GM18517 (cell line): Measurements from ENCODE around the gene ATXN3.

Experiments
- ATAC-seq: cut with Tn5 transposase; IDR thresholded peaks from one replicate; pipeline ENCODE4 v1.9.1; 2021; ENCODE audit warnings: mild to moderate bottlenecking, moderate library complexity; ENCODE audit not compliant: unreplicated experiment

Gene ATXN3

DNA sequence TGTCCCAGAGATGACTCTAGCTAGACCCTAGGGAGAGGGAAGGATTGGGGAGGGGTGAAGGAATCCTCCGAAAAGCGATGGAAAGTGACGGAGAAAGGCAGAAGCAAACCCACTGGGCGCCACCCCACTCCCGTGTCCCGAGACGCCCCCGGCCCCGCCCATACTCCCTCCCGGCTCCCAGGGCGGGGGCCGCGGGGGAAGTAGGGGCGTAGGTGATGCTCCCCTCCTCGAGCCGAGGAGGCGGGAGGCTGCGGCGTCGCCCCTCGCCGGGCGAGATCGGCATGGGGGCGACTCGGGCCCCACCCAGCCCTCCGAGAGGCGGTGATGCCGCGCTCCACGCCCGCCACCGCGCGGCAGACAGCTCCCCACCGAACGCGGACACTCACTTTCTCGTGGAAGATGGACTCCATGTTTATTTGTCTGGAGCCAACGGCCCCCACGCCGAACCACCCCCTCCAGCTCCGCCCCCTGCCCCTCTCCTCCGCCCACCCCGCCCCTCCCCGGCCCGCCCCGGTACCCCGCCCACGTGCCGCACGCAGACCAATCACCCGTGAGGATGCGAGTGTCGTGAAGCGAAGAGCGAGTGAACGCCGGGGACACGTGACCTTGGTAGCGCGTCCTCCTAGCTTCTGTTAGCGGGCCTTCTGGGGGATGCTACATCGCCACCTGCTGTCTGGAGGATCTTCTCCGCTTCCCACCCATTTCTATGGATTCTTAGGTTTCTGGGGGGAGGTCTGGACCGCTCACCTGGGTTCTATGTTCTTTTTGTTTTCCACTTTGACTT, at the start of gene ATXN3:
Gene ATXN3, minus strand, starts transcription at position 440 of the 784 bp plus-strand sequence. Its CDS starts 30 bp downstream, at position 410.
- ATAC-seq, result peak; percentile 74

DNA sequence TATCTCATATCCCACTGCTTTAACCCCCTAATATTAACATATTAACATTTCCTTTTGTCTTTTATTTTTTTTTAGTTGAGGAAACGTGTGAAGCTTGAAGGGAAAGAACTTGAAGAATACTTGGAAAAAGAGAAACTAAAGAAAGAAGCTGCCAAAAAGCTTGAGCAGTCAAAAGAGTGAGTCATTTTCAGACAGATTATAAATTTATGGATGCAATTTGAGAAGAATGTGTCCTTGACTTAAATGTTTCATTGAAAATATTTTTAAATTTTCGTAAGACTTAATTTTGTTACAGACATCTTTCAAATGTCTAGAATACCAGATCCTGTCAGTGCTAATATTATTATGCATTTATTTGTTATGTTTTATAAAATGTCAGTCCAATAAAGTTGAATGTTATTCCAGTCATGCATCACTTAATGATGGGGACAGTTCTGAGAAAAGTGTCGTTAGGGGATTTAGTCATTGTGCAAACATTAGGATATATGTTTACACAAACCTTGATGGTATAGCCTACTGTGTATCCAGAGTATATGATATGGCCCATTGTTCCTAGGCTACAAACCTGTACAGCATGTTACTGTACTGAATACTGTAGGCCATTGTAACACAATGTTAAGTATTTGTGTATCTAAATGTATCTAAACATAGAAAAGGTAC, 48.0 kb upstream of the ATXN3 start:
- ATAC-seq, result no peak

DNA sequence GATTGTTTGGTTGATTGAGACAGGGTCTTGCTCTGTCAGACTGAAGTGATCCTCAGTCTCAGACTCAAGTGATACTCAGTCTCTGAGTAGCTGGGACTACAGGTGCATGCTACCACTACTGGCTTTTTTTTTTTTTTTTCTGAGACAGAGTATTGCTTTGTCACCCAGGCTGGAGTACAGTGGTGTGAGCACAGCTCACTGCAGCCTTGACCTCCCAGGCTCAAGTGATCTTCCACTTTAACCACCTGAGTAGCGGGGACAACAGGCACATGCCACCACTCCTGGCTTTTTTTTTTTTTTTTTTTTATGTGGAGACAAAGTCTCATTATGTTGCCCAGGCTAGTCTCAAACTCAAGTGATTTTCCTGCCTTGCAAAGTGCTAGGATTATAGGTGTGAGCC, 47.2 kb upstream of the ATXN3 start:
- no peak for ATAC-seq

DNA sequence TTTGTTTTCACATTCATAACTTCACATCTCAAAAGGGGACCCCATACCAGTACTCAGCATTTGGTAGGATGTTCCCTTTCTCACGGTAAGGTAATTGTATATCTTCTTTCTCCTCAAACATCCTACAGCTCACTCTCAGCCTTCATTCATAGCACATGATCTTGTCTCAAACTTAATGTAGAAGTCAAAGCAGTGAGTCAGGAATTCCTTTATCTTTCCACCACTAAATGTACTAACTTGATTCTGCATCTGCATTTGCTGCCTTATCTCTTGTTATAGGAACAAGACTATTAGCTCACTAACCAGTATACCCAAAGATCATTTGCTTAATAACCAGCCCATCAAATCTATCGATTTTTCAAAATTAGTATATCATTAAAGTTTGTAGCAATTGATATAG, 38.3 kb upstream of the ATXN3 start:
- ATAC-seq, result no peak

DNA sequence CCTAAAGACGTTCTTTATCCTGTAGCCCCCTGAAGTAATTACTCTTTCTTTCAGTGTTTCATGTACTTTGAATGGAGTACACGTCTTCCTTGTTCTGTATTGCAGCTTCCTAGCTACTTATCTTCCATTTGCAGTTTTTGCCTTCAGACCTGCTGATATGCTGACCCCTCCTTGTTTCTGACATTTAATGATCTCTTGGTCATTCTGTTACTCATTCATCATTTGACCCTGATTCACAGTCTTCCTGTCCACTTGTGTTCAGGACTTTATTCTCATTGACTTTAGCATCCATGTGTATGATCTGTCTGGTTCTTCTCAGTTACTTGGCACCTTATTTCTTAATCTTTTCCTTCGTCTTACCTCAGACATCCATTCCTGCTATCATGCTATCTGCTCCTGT, 37.6 kb upstream of the ATXN3 start:
- no peak for ATAC-seq

DNA sequence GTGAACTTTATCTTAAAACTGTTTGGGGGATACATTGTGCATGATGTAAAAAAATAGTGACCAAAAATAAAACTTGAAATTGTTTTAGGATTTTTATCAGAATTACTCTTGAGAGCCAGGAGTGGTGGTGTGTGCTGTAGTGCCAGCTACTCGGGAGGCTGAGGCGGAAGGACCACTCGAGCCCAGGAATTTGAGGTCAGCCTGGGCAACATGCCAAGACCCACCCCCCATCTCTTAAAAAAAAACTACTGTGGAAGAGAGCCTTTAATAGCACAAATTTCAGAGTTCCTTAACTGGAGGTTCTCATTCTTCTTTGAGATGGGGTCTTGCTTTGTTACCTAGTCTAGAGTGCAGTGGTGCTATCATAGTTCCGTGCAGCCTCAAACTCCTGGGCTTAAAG, 36.9 kb upstream of the ATXN3 start:
- ATAC-seq, result no peak

DNA sequence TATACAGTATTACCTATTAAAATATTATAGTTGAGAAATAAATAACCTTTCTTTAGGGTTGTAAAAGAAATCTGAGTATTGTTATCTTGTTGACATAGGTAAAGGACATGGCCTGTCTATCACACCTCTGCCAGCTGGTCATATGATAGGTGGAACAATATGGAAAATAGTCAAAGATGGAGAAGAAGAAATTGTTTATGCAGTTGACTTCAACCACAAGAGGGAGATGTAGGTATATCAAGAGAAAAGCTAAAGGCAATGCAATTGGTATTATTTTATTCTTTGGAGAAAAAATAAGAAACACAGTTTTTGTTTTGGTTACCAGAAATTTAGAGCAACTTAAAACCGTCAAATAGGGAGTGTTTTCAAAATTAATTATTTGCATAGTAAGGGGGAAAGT, 28.9 kb upstream of the ATXN3 start:
- no peak for ATAC-seq

DNA sequence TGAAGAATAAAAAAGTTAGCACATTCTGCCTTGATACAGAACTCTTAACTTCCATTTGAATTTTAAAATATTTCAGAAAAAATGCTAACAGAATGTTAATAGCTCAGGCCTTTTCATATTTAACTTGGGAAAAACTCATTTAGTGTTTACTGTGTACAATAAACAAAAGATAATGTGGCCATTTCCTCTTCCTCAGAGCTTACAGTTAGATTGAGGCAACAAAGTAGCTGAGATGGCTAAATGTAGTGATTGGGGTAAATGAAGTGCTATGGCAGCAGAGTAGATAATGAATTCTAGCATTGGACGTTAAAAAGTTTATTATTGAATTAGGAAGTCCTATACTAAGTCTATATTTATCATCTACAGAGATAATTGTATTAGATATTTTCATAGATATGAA, 28.1 kb upstream of the ATXN3 start:
- ATAC-seq, result no peak

DNA sequence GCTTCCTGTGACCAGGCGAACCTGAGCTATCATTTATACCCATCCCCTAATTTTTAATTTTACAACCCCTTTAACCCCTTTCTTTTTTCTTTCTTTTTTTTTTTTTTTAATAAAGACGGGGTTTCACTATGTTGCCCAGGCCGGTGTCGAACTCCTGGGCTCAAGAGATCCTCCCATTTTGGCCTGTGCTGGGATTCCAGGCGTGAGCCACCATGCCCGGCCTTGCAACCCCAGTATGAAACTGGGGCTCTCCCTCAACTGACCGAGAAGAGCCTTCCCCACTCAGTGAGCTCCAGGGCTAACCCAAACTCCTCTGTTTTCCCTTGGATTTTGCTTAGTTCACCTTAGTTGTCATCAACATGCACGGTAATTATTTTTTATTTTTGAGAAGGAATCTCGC, 16.4 kb upstream of the ATXN3 start:
- ATAC-seq, result no peak

DNA sequence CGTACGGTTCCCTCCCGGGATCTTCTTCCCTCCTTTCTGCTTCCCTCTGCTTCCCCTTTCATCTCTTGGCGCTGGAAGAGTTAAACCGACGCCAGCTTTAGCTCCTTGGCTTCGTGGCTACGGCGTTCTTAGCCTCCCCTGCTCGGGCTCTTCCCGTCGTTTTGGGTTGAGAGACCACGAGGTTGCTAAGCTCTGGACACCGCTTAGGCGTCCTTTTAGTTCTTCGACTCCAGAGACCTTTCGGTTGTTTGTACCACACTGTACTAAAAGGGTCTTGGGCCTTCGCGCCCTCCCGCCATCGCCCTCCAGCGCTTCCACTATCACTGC, 15.9 kb upstream of the ATXN3 start:
- ATAC-seq, result no peak

DNA sequence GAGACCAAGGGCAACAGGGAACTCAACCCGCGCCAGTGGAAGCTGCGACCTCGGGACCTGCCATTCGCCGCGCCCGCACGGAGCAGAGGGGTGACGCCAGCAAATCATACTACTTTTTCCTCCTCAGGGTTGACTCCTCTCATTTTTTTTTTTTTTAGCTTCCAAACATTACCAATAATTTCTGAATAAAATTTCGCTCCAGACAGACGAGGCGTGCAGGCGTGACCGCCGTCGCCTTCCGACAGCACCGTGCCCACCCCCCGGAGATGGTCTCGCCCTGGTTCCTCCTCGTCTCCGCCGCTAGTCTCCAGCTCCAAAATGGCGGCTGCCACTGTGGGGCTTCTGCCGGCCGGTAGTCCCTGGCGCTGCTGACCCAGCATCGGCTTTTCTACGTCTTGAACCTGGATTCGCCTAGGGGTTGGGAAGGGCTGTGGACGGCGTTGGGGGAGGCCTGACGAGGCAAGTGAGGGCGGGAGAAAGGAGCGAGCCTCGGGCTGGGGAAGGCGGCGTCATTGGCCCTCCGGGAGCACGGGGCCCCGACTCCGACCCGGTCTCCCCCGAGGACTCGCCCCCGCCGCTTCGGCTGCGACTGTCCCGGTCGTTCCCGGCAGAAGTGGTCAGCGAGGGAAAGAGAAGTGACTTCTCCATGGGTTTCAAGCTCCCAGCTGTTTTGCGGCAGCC, 15.4 kb upstream of the ATXN3 start, which contains the start of the genes CPSF2 and NDUFB1:
Gene CPSF2, plus strand, starts transcription at position 300 of the 681 bp plus-strand sequence. CDS start 9,016 bp downstream, outside the sequence.
Gene NDUFB1, minus strand, starts transcription at position 37 of the 681 bp plus-strand sequence. CDS start 4,069 bp downstream, outside the sequence.
- peak; percentile 84 for ATAC-seq

DNA sequence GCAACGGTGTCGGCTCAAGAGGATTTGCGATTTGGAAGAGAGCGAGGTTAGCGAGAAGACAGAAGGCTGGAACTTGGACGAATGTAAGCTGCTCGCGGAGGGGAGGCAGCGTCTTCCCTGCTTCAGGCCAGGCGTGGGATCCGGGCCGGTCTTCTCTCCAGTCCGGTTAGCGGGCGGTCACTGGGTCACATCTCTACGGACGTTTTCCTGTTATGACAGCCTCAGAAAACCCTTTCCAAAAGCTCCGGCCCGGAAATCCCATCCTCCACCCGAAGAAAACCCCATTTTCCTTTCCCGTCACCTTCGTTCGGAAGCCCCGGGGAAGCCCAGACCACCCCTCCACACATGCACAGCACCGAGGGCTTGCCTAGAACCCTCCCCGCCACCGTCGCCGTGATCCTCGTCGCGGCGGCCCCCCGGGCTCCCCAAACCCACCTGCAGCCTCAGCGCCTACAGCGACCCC, 14.9 kb upstream of the ATXN3 start:
- peak; percentile 19 for ATAC-seq

DNA sequence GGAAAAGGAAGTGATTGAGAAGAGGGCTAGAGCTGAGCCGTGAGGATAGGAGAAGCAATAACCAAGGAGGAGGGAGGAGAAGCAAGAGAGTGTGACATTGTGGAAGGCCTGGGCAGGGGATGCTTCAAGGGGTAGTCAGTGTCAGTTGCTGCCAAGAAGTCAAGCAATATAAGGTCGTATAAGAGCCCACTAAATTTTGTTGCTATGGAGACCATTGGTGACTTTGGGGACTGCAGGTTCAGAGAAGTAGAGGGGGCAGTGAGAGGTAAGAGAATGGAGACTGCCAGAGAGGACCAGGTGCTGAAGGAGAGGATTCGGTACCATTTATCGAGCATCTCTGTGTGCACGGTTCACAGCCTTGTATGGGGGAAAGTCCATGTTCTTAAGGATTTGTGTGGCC, 3.1 kb upstream of the ATXN3 start:
- ATAC-seq, result no peak

DNA sequence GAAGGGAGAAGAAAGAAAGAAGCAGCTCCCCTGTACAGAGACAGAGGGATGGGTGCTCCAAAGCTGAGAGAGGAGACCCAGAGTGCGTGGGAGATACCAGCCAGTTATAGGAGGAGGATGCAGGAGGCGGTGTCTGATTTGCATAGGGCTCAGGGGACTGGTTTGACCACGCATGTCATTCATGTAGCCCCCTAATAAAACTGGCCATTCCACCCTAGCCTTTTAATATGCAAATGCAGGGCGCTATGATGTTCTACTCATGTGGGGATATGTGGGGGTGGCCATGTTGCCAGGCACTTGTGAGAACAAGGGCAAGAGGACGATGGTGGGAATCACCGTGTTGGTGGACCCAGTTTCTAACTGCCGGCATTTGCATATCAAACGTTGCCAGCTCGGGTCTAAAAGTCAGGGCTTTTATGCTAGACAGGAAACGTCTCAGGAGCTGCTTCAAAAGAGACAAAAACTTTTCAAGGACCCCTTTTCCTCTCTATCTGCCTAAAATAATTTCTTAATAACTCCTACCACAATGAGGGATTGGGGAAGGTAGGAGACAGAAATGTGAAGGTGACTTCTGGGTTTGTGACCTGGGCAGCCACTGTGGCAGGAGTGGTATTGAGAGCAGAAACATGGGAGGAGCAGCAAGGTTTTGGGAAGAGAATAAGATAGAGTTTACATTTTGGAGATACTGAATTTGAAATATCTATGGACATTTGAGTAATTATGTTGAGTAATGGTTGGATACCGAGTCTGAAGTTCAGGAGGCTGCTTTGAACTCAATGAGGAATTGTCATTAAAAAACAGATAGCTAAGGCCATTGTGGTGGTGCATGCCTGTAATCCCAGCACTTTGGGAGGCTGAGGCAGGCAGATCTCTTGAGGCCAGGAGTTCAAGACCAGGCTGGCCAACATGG, 2.2 kb upstream of the ATXN3 start:
- ATAC-seq, result no peak

DNA sequence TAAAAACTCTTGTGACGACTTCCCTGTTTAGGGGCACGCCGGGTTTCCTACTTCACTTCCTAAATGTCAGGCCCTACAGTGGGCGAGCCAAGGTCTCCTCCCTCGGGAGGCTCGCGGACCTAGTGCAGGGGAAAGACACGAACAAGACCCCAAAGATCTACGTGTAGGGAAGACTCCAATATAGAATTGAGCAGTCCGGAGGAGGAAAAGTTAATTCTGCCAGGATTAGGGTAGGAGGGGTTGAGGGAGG, 564 bp downstream of the ATXN3 start:
- peak; percentile 8 for ATAC-seq

DNA sequence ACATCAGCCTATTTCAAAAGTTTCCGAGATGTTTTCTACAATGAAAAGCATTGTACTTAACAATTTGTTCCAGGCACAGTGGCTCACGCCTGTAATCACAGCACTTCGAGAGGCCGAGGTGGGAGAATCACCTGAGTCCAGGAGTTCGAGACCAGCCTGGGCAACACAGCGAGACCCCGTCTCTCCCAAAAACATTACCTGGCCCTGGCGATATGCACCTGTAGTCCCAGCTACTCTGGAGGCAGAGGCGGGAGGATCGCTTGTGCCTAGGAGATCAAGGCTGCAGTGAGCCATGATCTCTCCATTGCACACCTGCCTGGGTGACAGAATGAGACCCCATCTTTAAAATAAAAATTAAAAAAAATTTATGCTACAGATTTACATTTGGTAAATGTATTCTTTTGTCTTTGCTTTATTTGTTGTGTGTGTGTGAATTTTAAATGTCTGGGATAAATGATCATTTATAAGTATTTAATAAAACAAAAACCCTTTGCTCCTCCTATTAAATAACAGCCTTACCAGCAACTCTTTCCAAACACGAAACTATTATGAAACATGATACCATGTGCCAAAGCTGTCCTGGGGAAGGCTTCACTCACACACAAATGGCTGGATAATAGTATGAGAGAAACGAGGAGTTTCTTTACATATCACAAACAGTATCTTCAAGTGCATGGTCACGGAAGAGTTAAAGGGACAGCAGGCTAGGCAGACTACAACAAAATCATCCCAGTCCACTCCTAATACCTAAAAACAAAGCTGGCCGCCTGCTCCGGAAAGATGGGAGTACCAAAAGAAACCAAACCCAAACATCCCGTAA, 1.1 kb downstream of the ATXN3 start:
- no peak for ATAC-seq

DNA sequence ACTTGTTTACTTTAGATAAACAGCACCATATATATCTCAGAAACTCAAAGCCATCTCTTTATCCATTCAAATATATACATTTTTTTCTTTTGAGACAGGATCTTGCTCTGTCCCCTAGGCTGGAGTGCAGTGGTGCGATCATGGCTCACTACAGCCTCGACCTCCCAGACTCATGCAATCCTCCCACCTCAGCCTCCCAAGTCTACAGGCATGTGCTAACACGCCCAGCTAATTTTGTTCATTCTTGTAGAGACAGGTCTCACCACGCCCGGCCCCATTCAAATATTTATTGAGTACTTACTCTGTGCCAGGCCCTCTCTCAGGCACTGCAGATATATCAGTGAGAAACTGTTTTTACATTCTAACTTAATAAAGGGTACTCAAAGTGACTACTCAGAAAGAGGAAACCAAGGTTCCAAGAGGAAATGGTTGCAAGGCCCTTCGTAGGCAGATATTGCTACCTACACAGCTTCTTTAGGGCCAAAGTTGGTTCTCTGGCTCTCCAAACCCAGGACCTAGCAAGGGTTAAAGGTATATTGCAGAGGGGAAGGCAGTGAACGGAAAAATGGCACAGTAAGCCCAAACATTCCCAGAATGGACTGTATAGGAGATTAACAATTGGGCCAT, 2.9 kb downstream of the ATXN3 start:
- ATAC-seq, result no peak

DNA sequence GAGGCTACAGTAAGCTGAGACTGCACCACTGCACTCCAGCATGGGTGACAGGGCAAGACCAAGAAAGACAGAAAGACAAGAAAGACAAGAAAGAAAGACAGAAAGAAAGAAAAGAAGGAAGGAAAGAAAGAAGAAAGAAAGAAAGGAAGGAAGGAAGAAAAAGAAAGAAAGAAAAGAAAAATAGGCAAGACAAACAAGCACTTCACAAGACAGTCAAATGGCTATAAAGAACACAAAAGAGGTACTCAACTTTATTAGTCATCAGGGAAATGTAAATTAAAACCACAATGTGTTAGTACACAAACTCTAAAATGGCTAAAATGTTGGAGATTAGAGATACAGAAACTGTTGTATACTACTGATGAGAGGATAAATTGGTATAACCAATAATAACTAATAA, 6.6 kb downstream of the ATXN3 start:
- ATAC-seq, result no peak

DNA sequence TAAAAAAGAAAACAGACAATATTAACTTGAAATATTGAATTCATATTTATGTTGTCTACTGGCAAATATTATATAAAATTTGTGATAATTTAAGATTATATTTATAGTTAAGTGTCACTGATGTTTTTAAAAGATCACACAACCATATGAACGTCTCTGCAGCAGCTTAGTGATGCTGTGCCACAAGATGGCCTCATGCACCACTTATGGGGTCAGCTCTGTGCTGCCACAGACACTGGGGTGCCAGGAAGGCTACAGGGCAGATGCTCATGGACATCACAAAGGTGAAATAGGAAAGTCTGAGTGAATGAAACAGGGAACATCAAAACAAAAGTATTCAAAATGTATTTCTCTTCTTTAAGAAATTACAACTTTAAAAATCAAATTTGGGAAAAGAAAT, 13.1 kb downstream of the ATXN3 start:
- ATAC-seq, result no peak

DNA sequence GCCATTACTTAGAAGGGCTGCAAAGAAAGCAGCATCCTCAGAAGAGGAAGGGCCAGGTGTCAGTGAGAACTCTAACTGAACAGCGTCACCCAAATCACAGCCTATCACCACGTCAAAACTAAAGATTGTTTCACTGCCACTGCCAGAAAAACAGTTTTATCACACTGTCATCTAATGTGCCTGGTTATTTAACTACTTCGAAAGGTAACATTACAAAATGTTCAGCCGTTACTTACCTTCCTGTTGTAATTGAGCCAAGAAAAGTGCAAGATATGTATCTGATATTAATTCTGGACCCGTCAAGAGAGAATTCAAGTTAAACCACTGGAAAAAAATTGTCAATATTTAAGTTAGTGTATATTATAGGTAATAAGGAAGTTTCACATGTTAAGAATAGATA, 17.9 kb downstream of the ATXN3 start:
- no peak for ATAC-seq
